ENCODE data around the gene LRRC15.
A peak's percentile ranks its signal among the peaks of the same experiment; 100 is the strongest.

DNA sequence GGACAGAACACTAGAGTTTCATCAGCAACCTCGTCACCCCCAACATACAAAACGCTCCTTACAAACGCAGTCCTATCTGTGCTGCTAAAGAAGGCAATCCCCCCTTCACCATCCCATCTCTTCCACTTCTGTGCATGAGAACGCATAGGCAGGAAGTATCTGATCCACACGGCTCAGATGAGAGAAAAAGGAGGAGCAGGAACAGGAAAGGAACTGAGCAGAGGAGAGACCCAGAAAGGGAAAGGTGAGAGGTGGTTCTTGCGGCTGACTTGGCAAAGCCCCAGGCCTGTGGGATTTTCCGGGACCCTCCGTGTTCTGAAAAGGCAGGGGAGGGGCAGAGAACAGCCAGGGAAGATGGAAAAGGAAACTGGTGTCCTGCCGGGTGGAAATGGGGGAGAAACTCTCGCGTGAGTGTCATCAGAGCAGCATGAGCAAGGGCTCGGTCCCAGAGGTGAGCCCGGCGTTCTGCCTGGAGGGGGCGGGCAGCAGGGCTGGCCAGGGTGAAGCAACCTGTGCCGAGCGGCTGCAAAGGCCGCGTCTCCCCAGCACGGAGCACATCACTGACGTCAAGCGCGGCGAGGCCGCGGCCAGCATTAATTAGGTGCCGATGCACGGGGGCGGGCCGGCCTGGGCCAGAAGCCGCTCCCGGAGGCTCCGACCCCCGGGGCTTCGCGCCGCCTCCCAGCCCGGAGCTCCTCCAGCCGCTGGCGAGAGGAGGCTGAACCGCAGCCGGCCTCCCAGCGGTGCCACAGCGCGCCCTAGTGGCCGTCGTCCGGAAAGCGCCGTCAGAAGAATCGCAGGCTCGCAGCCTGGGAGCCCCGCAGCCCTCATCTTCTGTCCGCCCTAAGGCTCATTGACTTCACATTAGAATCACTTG lies 54.2 kb downstream of the LRRC15 start:
- TF ChIP-seq, protein P1, sequence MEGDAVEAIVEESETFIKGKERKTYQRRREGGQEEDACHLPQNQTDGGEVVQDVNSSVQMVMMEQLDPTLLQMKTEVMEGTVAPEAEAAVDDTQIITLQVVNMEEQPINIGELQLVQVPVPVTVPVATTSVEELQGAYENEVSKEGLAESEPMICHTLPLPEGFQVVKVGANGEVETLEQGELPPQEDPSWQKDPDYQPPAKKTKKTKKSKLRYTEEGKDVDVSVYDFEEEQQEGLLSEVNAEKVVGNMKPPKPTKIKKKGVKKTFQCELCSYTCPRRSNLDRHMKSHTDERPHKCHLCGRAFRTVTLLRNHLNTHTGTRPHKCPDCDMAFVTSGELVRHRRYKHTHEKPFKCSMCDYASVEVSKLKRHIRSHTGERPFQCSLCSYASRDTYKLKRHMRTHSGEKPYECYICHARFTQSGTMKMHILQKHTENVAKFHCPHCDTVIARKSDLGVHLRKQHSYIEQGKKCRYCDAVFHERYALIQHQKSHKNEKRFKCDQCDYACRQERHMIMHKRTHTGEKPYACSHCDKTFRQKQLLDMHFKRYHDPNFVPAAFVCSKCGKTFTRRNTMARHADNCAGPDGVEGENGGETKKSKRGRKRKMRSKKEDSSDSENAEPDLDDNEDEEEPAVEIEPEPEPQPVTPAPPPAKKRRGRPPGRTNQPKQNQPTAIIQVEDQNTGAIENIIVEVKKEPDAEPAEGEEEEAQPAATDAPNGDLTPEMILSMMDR (IDR thresholded peaks at IDR 0.05), result peak; percentile 99
- TF ChIP-seq POLR2AphosphoS5 (IDR thresholded peaks at IDR 0.05; ENCODE audit: low read depth, low read length), result no peak; the same call in 1 of the 2 replicates
